ENCODE results near the gene CASKIN1. TPM values are rescaled to one million over a fixed set of nuclear protein-coding genes. Genes with fewer than 3 reads are reported as not detected.

The CASKIN1 gene
- total and polyA plus RNA-seq, 10 of the 15 experiments (the other 5 are each of a cell fraction or from before 2014, with no cell fraction given) = 0.03 to 0.33 (median 0.11) TPM; not detected in 5

DNA sequence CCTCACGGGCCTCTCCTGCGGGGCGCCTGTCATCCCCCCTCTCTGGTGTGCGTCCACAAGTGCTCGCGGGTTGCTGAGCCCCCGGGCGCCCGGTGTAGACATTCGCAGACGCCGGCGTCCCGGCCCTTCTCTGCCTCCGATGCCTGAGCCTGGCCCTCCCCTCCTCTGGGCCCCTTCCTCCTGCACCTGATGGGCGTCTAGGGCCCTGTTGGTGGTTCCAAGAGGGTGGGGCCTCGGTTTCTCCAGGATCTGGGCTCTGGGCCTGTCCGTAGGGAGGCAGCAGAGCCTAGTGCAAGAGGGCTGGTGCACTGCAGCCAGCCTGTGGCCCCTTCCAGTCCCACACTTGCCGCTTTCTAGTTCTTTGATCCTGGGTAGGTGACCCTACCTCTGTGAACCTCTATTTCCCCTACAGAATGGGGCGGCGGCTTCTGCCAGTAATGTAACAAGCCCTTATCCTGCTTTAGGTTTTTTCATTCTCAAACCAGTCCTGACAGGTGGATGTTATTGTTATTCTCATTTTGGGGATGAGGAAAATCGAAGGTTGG is 27.6 kb upstream of the CASKIN1 start (continued):
- TF ChIP-seq MXI1 (IDR thresholded peaks at IDR 0.05; ENCODE audit: low read depth, low read length) (no peak), JUND (IDR thresholded peaks at IDR 0.05; ENCODE audit: low read depth, low read length) (no peak), RFX5 (IDR thresholded peaks at IDR 0.05; ENCODE audit: low read depth, low read length) (no peak)
- TF ChIP-seq, protein P1, sequence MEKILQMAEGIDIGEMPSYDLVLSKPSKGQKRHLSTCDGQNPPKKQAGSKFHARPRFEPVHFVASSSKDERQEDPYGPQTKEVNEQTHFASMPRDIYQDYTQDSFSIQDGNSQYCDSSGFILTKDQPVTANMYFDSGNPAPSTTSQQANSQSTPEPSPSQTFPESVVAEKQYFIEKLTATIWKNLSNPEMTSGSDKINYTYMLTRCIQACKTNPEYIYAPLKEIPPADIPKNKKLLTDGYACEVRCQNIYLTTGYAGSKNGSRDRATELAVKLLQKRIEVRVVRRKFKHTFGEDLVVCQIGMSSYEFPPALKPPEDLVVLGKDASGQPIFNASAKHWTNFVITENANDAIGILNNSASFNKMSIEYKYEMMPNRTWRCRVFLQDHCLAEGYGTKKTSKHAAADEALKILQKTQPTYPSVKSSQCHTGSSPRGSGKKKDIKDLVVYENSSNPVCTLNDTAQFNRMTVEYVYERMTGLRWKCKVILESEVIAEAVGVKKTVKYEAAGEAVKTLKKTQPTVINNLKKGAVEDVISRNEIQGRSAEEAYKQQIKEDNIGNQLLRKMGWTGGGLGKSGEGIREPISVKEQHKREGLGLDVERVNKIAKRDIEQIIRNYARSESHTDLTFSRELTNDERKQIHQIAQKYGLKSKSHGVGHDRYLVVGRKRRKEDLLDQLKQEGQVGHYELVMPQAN (conservative IDR thresholded peaks at IDR 0.05) = 0 out of 2 replicates have a peak, but pooled peaks have one; percentile 11

DNA sequence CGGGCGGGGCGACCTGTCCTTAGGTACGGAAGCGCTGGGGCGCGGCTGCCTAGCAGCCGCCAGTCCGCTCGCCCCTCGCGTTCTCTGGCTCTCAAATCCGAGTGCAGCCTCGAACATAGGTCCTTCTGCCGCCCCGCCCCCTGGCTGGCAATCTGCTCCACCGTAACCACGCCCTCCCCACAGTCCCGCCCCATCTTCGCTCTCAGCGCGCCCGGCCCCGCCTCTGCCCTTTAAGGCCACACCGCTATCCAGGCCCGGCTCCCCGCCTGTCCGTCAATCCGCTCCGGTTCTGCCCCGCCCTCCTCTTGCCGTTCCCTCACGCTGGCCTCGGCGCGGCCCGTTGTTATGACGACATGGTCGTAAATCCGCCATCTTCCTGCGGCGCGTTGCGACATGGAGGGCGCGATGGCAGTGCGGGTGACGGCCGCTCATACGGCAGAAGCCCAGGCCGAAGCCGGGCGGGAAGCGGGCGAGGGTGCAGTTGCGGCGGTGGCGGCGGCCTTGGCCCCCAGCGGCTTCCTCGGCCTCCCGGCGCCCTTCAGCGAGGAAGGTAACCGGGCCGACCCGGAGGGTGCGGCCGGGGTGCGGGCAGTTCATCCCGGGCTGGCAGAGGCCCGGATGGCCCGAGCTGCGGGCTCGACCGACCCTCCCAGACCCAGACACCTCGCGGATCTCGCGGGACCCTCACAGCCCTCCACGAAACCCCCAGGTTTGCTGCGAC is 27.0 kb upstream of the CASKIN1 start, which contains the start of gene E4F1:
Gene E4F1 (plus strand): TSS at position 371 of the 721 bp plus-strand sequence. CDS start 23 bp downstream, at position 394.
- in situ Hi-C loops (cut with MboI) (no loop called here), intact Hi-C loops (cut with micrococcal nuclease; ENCODE audit: unreplicated experiment) (loop anchor here (2.0 kb wide), 1 partner anchor 27 kb away; the partner anchor contains the start of gene ECI1)
- BruUV-seq (replicated peaks) = no TSS peak
- FAIRE-seq (peak; percentile 99), ATAC-seq (peak; percentile 98), DNase-seq (ENCODE audit: low read depth, low spot score) (peak; percentile 97)
- Histone ChIP-seq H3K27ac (ENCODE audit: control insufficient read depth, insufficient read depth) (peak within 1 kb of the TSS; percentile 78), H3K36me3 (ENCODE audit: control insufficient read depth in 2 of 2, insufficient read depth in 2 of 2, low read length in 1 of 2) (peaks cover 0 to 3% of the 10 kb centered on the region in 2 experiments; a peak in 3 of 4 replicates), H3K4me2 (ENCODE audit: control insufficient read depth, insufficient read depth) (peak within 1 kb of the TSS; percentile 88), H3K9ac (ENCODE audit: control insufficient read depth, insufficient read depth, low read length) (peak within 1 kb of the TSS; percentile 87), H3K79me2 (ENCODE audit: control insufficient read depth, insufficient read depth, low read length) (peaks cover 27% of the 10 kb centered on the region), H3K4me1 (ENCODE audit: control insufficient read depth, insufficient read depth, low read length) (peaks cover 5% of the 10 kb centered on the region; the same call in 1 of the 2 replicates), H3K9me3 (replicated peaks; ENCODE audit: control insufficient read depth, insufficient read depth, low read length) (no peaks in the 10 kb centered on the region), H3K27me3 (replicated peaks in 1 of 2; ENCODE audit: control insufficient read depth in 2 of 2, insufficient read depth in 2 of 2, low read length in 1 of 2) (no peaks in the 10 kb centered on the region), H3K4me3 (peak within 1 kb of the TSS; percentile 96), H2AFZ (ENCODE audit: control insufficient read depth, low read depth, low read length) (peak within 1 kb of the TSS; percentile 86), H4K20me1 (ENCODE audit: control insufficient read depth, insufficient read depth) (no peaks in the 10 kb centered on the region)
- ChIA-PET SMC1A (ENCODE audit: uncharacterized antibody, unreplicated experiment) (interaction anchor here (1.1 kb wide), 1 partner anchor 9 kb away, joined by 3 read pairs; the partner anchor contains the start of gene PGP), POLR2A (no interaction called here), RAD21 (ENCODE audit: unreplicated experiment) (no interaction called here), CTCF (interaction anchor here (1.3 kb wide), 1 partner anchor 29 kb away, joined by 3 read pairs; no protein-coding TSS in a partner anchor)
- WGBS (ENCODE audit: insufficient coverage, insufficient replicate concordance, low lambda C conversion rate, missing lambda C conversion rate) = 1% methylated on average over 65 of the region's 82 CpGs
- TF ChIP-seq BRCA1 (IDR thresholded peaks at IDR 0.05; ENCODE audit: low read depth, low read length) (no peak), MTA2 (IDR thresholded peaks at IDR 0.05; ENCODE audit: low read depth) (no peak), CREB1 (IDR thresholded peaks at IDR 0.05; ENCODE audit: low read depth) (peak; percentile 97), STAT1 (conservative IDR thresholded peaks at IDR 0.05) (0 out of 2 replicates have a peak, but pooled peaks have one; percentile 75)
- TF ChIP-seq, protein P2, sequence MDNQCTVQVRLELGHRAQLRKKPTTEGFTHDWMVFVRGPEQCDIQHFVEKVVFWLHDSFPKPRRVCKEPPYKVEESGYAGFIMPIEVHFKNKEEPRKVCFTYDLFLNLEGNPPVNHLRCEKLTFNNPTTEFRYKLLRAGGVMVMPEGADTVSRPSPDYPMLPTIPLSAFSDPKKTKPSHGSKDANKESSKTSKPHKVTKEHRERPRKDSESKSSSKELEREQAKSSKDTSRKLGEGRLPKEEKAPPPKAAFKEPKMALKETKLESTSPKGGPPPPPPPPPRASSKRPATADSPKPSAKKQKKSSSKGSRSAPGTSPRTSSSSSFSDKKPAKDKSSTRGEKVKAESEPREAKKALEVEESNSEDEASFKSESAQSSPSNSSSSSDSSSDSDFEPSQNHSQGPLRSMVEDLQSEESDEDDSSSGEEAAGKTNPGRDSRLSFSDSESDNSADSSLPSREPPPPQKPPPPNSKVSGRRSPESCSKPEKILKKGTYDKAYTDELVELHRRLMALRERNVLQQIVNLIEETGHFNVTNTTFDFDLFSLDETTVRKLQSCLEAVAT (IDR thresholded peaks at IDR 0.05) = no peak
- TF ChIP-seq, protein P3, sequence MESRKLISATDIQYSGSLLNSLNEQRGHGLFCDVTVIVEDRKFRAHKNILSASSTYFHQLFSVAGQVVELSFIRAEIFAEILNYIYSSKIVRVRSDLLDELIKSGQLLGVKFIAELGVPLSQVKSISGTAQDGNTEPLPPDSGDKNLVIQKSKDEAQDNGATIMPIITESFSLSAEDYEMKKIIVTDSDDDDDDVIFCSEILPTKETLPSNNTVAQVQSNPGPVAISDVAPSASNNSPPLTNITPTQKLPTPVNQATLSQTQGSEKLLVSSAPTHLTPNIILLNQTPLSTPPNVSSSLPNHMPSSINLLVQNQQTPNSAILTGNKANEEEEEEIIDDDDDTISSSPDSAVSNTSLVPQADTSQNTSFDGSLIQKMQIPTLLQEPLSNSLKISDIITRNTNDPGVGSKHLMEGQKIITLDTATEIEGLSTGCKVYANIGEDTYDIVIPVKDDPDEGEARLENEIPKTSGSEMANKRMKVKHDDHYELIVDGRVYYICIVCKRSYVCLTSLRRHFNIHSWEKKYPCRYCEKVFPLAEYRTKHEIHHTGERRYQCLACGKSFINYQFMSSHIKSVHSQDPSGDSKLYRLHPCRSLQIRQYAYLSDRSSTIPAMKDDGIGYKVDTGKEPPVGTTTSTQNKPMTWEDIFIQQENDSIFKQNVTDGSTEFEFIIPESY (IDR thresholded peaks at IDR 0.05) = no peak
- TF ChIP-seq, protein P4, sequence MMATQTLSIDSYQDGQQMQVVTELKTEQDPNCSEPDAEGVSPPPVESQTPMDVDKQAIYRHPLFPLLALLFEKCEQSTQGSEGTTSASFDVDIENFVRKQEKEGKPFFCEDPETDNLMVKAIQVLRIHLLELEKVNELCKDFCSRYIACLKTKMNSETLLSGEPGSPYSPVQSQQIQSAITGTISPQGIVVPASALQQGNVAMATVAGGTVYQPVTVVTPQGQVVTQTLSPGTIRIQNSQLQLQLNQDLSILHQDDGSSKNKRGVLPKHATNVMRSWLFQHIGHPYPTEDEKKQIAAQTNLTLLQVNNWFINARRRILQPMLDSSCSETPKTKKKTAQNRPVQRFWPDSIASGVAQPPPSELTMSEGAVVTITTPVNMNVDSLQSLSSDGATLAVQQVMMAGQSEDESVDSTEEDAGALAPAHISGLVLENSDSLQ (IDR thresholded peaks at IDR 0.05) = peak; percentile 99
